Vagina (tissue), 2 donors: ENCODE results near the gene GNG13.

ENCODE experiments used
- CTCF ChIP-seq, 3 experiments: fragments of 450-650 bp in 2 of 3; fragments of 200-600 bp in 1 of 3; sonication (generic) in 1 of 3; IDR thresholded peaks; one replicate each; pipeline ENCODE4 v1.5.1; 2017 to 2019; ENCODE audit warnings: antibody characterized with exemption in 3 of 3, mild to moderate bottlenecking in 2 of 3, moderate library complexity in 2 of 3
- POLR2A ChIP-seq, 2 donors: fragments of 450-650 bp; IDR thresholded peaks; one replicate each; pipeline ENCODE4 v1.6.1; 2017; ENCODE audit warnings: antibody characterized with exemption in 2 of 2, mild to moderate bottlenecking in 2 of 2, moderate library complexity in 2 of 2

DNA sequence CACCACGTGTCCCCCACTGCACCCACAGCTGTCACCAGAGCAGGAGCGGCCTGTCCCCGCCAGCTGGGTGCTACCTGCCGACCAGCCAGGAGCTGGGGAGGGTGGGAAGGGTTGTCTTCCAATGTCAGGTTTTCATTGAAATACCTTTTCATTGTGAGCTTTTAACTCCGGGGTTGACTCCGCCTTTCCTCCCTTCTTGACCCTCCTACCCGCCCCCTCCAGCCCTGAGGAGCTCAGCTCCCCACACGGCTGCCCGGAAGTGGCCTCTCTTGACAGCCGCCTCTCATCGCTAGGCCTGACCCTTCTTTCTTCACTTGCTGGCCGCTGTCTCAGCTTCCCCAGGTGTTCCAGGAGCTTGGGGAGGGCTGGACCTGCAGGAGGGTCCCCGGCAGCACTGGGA is 21.2 kb upstream of the GNG13 start:
- no peak for TF ChIP-seq CTCF (IDR thresholded peaks at IDR 0.05)
- no peak for TF ChIP-seq POLR2A (IDR thresholded peaks at IDR 0.05)
